Measurements from ENCODE around the gene LUC7L. TPM values are rescaled to one million over a fixed set of nuclear protein-coding genes. Genes with fewer than 3 reads are reported as not detected.

The LUC7L gene
- total RNA-seq, 1 experiment from 2014 or later, result 137 TPM

DNA sequence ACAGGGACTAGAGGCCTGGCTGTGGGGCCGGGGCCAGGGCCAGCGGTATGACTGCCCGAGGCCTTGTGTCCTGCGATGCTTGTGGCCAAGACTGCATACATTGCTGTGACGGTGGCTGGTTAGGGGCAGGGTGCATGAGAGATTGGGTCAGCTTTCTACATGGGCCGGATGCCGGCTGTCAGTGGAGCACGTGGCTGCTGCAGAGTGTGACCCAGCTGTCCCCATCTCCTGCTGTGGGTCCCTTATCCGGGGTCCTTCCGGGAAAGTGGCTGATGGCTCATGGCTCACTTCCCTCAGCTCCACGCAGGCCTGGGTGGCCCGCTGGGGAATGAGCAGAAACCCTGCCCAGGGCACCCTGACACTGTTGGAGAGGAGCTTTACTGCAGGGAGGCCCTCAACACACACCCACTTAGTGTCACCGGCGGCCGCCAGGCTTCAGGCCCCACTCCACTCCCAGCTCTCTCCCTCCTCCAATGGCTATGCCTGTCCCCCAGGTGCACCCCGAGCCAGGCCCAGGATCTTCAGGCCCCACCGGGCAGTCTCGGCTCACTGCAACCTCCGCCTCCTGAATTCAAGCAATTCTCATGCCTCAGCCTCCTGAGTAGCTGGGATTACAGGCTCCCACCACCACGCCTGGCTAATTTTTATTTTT, 47.3 kb upstream of the LUC7L start:
- Histone ChIP-seq H2BK120ac (ENCODE audit: low read depth, low read length, poor library complexity, severe bottlenecking) (no peak overlapping the region), H3K9me3 (ENCODE audit: control insufficient read depth, low read depth, low read length) (no peaks in the 10 kb centered on the region), H3K79me2 (ENCODE audit: insufficient read depth, low read length) (no peaks in the 10 kb centered on the region), H2BK12ac (ENCODE audit: insufficient read length, low read depth, low read length) (no peak overlapping the region), H3K4ac (ENCODE audit: low read depth, low read length) (no peak overlapping the region), H3T11ph (ENCODE audit: low read length) (no peak overlapping the region), H2BK20ac (ENCODE audit: low read depth, low read length, poor library complexity, severe bottlenecking) (no peak overlapping the region), H2AFZ (ENCODE audit: low read length) (no peak overlapping the region), H4K20me1 (ENCODE audit: control insufficient read depth, insufficient read depth, insufficient read length) (no peaks in the 10 kb centered on the region), H3K27ac (ENCODE audit: insufficient read length, low read depth, low read length) (no peak overlapping the region), H3K79me1 (ENCODE audit: insufficient read depth, low read depth, low read length, poor library complexity, severe bottlenecking) (no peaks in the 10 kb centered on the region), H3K56ac (ENCODE audit: insufficient read length, low read depth, low read length) (no peak overlapping the region), H3K4me1 (ENCODE audit: insufficient read depth, low read length) (no peaks in the 10 kb centered on the region), H3K23me2 (ENCODE audit: insufficient read length, low read depth, low read length, poor library complexity, severe bottlenecking) (peaks cover 8% of the 10 kb centered on the region), H3K9ac (ENCODE audit: extremely low read depth, insufficient read length, low read length) (no peak overlapping the region), H2BK15ac (ENCODE audit: low read depth, low read length) (no peak overlapping the region), H3K18ac (ENCODE audit: insufficient read length, low read depth, low read length) (no peak overlapping the region), H2BK5ac (ENCODE audit: insufficient read length, low read length) (no peak overlapping the region), H4K5ac (ENCODE audit: insufficient read length, low read depth, low read length) (no peak overlapping the region), H3K14ac (ENCODE audit: insufficient read depth, low read length) (no peak overlapping the region), H3K4me2 (ENCODE audit: insufficient read depth, insufficient read length, low read length) (no peak overlapping the region), H3K23ac (ENCODE audit: insufficient read length, low read depth, low read length) (no peak overlapping the region), H4K8ac (replicated peaks; ENCODE audit: insufficient read length, low read depth, low read length) (no peak overlapping the region), H4K91ac (ENCODE audit: insufficient read length, low read depth, low read length) (no peak overlapping the region), H2AK5ac (ENCODE audit: insufficient read length, low read length) (no peak overlapping the region), H3K27me3 (ENCODE audit: insufficient read depth, low read length) (peaks cover 3% of the 10 kb centered on the region; the same call in 1 of the 2 replicates)
- DNase-seq, result peak; percentile 34
- no peak overlapping the region for H3K27ac Mint-ChIP-seq
- H3K36me3 Mint-ChIP-seq (ENCODE audit: insufficient read depth in 1 of 3, low read depth in 3 of 3), result no peaks in the 10 kb centered on the region
- peaks cover 0 to 2% of the 10 kb centered on the region in 2 experiments; a peak in 1 of 4 replicates for H3K4me1 Mint-ChIP-seq
- no peaks in the 10 kb centered on the region; a peak in 1 of 5 replicates for H3K9me3 Mint-ChIP-seq
- H3K27me3 Mint-ChIP-seq (ENCODE audit: low read depth), result peaks cover 55% of the 10 kb centered on the region
- TF ChIP-seq, protein P1, sequence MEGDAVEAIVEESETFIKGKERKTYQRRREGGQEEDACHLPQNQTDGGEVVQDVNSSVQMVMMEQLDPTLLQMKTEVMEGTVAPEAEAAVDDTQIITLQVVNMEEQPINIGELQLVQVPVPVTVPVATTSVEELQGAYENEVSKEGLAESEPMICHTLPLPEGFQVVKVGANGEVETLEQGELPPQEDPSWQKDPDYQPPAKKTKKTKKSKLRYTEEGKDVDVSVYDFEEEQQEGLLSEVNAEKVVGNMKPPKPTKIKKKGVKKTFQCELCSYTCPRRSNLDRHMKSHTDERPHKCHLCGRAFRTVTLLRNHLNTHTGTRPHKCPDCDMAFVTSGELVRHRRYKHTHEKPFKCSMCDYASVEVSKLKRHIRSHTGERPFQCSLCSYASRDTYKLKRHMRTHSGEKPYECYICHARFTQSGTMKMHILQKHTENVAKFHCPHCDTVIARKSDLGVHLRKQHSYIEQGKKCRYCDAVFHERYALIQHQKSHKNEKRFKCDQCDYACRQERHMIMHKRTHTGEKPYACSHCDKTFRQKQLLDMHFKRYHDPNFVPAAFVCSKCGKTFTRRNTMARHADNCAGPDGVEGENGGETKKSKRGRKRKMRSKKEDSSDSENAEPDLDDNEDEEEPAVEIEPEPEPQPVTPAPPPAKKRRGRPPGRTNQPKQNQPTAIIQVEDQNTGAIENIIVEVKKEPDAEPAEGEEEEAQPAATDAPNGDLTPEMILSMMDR (conservative IDR thresholded peaks at IDR 0.05), result no peak
- whole genome bisulfite sequencing (ENCODE audit: extremely low coverage, insufficient read length, low lambda C conversion rate), result no CpG with 5 or more reads among the region's 20 CpGs
- peak overlapping the region; percentile 58 to 79 for H3K4me3 Mint-ChIP-seq
